Activated T-cell treated with anti-CD3 and anti-CD28 coated beads, Interleukin-2, amount 50 U/mL, for 1 hour (primary cell): ENCODE data around the gene TLE4.

ENCODE experiments used
- DNase-seq: peaks from one replicate; pipeline ENCODE4 v3.0.0-alpha.2; 2020

TLE4 gene

GRCh38 chr9:79667120-79667519 is 95.4 kb downstream of the TLE4 start:
- no peak for DNase-seq

GRCh38 chr9:79667817-79668436 is 96.2 kb downstream of the TLE4 start:
- DNase-seq, result no peak

GRCh38 chr9:79668956-79669355 is 97.2 kb downstream of the TLE4 start:
- DNase-seq, result no peak

GRCh38 chr9:79670269-79670961 is 98.7 kb downstream of the TLE4 start:
- no peak for DNase-seq

GRCh38 chr9:79671558-79671957 is 99.8 kb downstream of the TLE4 start:
- DNase-seq, result no peak

GRCh38 chr9:79672236-79672635 is 100.5 kb downstream of the TLE4 start:
- no peak for DNase-seq

- no peak for DNase-seq
Observed at GRCh38 chr9:79672891-79673290, 101.1 kb downstream of the TLE4 start.

- no peak for DNase-seq
Observed at GRCh38 chr9:79673614-79674013, 101.8 kb downstream of the TLE4 start.

GRCh38 chr9:79674052-79674777 is 102.5 kb downstream of the TLE4 start:
- no peak for DNase-seq

- no peak for DNase-seq
Observed at GRCh38 chr9:79681576-79681975, 109.8 kb downstream of the TLE4 start.

- no peak for DNase-seq
Observed at GRCh38 chr9:79682076-79682736, 110.4 kb downstream of the TLE4 start.

GRCh38 chr9:79684059-79684458 is 112.3 kb downstream of the TLE4 start:
- no peak for DNase-seq

- DNase-seq, result no peak
Observed at GRCh38 chr9:79684711-79685575, 113.2 kb downstream of the TLE4 start.

GRCh38 chr9:79685577-79685976 is 113.8 kb downstream of the TLE4 start:
- DNase-seq, result no peak

GRCh38 chr9:79686381-79687130 is 114.8 kb downstream of the TLE4 start:
- DNase-seq, result no peak

- DNase-seq, result no peak
Observed at GRCh38 chr9:79687131-79687447, 115.3 kb downstream of the TLE4 start.

- no peak for DNase-seq
Observed at GRCh38 chr9:79688363-79688762, 116.6 kb downstream of the TLE4 start.

GRCh38 chr9:79689576-79689975 is 117.8 kb downstream of the TLE4 start:
- DNase-seq, result no peak

GRCh38 chr9:79691496-79691895 is 119.7 kb downstream of the TLE4 start:
- no peak for DNase-seq

GRCh38 chr9:79692857-79693571 is 121.2 kb downstream of the TLE4 start:
- DNase-seq, result no peak

- DNase-seq, result no peak
Observed at GRCh38 chr9:79693750-79694149, 122.0 kb downstream of the TLE4 start.
